GM12878 (cell line): Measurements from ENCODE around the gene ARIH2. TPM values are rescaled to one million over a fixed set of nuclear protein-coding genes. Genes with fewer than 3 reads are reported as not detected.

ENCODE experiments used
- BCL3 ChIP-seq: IDR thresholded peaks from 2 replicates; pipeline ENCODE4 v1.6.1; 2011; ENCODE audit warnings: borderline replicate concordance, low read depth, mild to moderate bottlenecking, moderate library complexity, low read length; ENCODE audit not compliant: insufficient read depth, poor library complexity, severe bottlenecking
- GABPA ChIP-seq: IDR thresholded peaks from 2 replicates; pipeline ENCODE4 v1.6.1; 2014; ENCODE audit warnings: antibody characterized with exemption, low read depth, mild to moderate bottlenecking, inconsistent platforms
- HDGF ChIP-seq: fragments of 450-650 bp; IDR thresholded peaks from 2 replicates; pipeline ENCODE4 v1.6.1; 2016; ENCODE audit warnings: antibody characterized with exemption
- MYB ChIP-seq: fragments of 150-350 bp; IDR thresholded peaks from 2 replicates; pipeline ENCODE4 v1.6.1; 2014; ENCODE audit warnings: mild to moderate bottlenecking, low read depth, low read length, borderline replicate concordance
- RCOR1 ChIP-seq: conservative IDR thresholded peaks from 2 replicates; pipeline ENCODE4 v1.6.1; 2012; ENCODE audit warnings: low read depth, low read length, improper control_type of control experiment
- SIX5 ChIP-seq: IDR thresholded peaks from 2 replicates; pipeline ENCODE4 v1.6.1; 2011; ENCODE audit warnings: mild to moderate bottlenecking, low read depth, low read length, moderate library complexity; ENCODE audit not compliant: severe bottlenecking
- SMAD5 ChIP-seq: IDR thresholded peaks from 2 replicates; pipeline ENCODE4 v1.6.1; 2016; ENCODE audit warnings: antibody characterized with exemption, low read depth
- ZBTB40 ChIP-seq: fragments of 450-650 bp; IDR thresholded peaks from 2 replicates; pipeline ENCODE4 v1.6.1; 2016; ENCODE audit warnings: mild to moderate bottlenecking, moderate library complexity, borderline replicate concordance
- ZNF592 ChIP-seq: fragments of 450-650 bp; IDR thresholded peaks from 2 replicates; pipeline ENCODE4 v1.6.1; 2017; ENCODE audit warnings: mild to moderate bottlenecking, moderate library complexity
- polyA plus RNA-seq, 11 experiments: library from polyadenylated mRNA; depleted of rRNA in 4 of 11; unstranded in 6 of 11; stranded (reverse) in 5 of 11; fragments of >200 nt; fragmentation: Nextera tagmentation in 4 of 11; fragmentation: Illumina TruSeq in 1 of 11; extraction: Ambion mirVana in 4 of 11; extraction: Trizol in 1 of 11; gene quantifications; 1 replicate in 1 of 11; 2 replicates in 10 of 11; pipeline versions ENCODE4 v1.2.1 to v1.2.3, GENCODE V29; 2011 to 2016; ENCODE audit warnings: inconsistent platforms in 2 of 11, missing spikeins in 2 of 11, low read depth in 1 of 11
- total RNA-seq, 4 experiments: library from RNA; depleted of rRNA in 3 of 4; stranded (reverse); fragments of >200 nt in 3 of 4; fragmentation: Illumina TruSeq in 1 of 4; extraction: Trizol in 1 of 4; gene quantifications; 2 replicates each; pipeline versions ENCODE4 v1.2.1 to v1.2.3, GENCODE V29; 2013 to 2021
- TF ChIP-seq, protein P1 (sequence below): fragments of 150-350 bp; IDR thresholded peaks from 2 replicates; pipeline ENCODE4 v1.6.1; 2016; ENCODE audit warnings: low read depth, low read length
- TF ChIP-seq, protein P2 (sequence below): IDR thresholded peaks from 2 replicates; pipeline ENCODE4 v1.6.1; 2012; ENCODE audit warnings: low read depth, low read length, improper control_type of control experiment

The ARIH2 gene
- total and polyA plus RNA-seq, 10 of the 15 experiments (the other 5 are each of a cell fraction or from before 2014, with no cell fraction given): 18.7 to 74.7 (median 63.7) TPM

DNA sequence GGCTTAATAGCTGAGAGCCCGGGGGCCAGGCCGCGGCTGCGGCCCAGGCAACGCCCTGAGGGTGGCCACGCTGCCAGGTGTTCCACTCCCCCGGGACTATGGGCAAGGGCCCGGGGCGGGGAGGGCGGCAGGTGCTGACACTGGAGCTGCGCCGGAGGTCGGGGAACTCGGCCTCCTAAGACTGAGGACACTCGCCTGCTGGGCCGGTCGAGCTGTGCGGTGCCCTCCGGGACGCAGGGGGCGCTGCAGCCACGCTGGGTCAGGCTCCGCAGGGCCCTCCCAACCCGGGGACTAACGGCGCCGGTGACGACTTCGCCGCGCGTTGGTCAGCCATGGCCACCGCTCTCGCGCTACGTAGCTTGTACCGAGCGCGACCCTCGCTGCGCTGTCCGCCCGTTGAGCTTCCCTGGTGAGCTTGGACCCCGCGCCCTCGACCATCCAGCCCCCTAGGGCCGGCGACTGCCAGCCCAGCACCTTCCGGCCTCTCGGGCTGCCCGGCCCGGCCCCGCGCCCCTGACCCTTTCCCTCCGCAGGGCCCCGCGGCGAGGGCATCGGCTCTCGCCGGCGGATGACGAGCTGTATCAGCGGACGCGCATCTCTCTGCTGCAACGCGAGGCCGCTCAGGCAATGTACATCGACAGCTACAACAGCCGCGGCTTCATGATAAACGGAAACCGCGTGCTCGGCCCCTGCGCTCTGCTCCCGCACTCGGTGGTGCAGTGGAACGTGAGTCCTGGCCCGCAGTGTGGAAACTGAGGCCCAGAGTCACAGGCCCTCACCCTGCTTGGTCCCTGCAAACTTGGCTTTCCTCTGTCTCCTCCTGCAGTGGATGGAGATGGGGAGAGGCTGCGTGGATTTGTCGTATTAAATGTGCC is 103.4 kb downstream of the ARIH2 start, which contains the start of gene NDUFAF3 (continued):
- 0 out of 2 replicates have a peak, but pooled peaks have one; percentile 39 for TF ChIP-seq ZNF592
- TF ChIP-seq, protein P1, sequence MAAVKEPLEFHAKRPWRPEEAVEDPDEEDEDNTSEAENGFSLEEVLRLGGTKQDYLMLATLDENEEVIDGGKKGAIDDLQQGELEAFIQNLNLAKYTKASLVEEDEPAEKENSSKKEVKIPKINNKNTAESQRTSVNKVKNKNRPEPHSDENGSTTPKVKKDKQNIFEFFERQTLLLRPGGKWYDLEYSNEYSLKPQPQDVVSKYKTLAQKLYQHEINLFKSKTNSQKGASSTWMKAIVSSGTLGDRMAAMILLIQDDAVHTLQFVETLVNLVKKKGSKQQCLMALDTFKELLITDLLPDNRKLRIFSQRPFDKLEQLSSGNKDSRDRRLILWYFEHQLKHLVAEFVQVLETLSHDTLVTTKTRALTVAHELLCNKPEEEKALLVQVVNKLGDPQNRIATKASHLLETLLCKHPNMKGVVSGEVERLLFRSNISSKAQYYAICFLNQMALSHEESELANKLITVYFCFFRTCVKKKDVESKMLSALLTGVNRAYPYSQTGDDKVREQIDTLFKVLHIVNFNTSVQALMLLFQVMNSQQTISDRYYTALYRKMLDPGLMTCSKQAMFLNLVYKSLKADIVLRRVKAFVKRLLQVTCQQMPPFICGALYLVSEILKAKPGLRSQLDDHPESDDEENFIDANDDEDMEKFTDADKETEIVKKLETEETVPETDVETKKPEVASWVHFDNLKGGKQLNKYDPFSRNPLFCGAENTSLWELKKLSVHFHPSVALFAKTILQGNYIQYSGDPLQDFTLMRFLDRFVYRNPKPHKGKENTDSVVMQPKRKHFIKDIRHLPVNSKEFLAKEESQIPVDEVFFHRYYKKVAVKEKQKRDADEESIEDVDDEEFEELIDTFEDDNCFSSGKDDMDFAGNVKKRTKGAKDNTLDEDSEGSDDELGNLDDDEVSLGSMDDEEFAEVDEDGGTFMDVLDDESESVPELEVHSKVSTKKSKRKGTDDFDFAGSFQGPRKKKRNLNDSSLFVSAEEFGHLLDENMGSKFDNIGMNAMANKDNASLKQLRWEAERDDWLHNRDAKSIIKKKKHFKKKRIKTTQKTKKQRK: no peak
- peak; percentile 57; the same call in 1 of the 2 replicates for TF ChIP-seq SMAD5
- TF ChIP-seq GABPA: no peak
- TF ChIP-seq RCOR1: 0 out of 2 replicates have a peak, but pooled peaks have one; percentile 53
- 0 out of 2 replicates have a peak, but pooled peaks have one; percentile 13 for TF ChIP-seq HDGF
- peak; percentile 27 for TF ChIP-seq SIX5
- TF ChIP-seq, protein P2, sequence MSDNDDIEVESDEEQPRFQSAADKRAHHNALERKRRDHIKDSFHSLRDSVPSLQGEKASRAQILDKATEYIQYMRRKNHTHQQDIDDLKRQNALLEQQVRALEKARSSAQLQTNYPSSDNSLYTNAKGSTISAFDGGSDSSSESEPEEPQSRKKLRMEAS: peak; percentile 73; the same call in 1 of the 2 replicates
- no peak for TF ChIP-seq BCL3
- TF ChIP-seq MYB: 0 out of 2 replicates have a peak, but pooled peaks have one; percentile 10
- no peak for TF ChIP-seq ZBTB40
